ENCODE data around the gene CYB5D1.

The CYB5D1 gene

DNA sequence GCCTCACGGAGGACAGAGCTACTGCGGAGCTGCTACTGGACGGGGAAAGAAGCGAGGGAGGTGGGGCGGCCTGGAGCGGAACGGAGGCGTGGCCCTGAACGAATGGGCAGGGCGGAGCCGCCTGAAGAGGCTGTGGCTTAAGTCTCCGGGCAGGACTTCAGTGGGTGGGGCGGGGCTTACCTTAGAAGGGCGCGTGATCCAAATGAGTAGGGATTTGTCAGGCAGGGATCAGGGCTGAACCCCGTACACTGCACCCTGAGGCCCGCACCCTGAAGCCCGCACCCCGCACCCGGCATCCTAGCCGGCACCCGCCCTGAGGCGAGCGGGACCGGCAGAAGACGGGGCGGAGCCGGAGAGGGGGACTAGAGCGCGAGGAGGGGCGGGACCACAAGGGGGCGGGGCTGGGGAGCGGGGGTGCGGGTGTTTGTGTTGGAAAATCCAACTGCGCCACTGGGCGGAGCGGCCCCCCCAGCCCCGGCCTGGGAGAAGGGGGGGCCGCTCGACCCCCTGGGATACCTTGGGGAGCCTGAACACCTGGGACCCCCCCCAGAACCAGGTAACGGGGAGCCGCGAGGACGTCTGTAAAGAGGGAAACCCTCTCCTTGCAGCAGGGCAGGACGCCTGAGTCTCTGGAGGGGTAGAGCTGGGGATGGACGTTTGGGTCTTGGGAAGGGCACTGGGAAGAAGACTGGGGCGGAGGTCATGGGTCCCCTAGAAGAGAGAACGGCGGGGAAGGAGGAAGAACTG, 23.8 kb upstream of the CYB5D1 start, which contains the start of gene KDM6B:
Gene KDM6B, plus strand, starts transcription at position 423 of the 747 bp plus-strand sequence. CDS start 11,338 bp downstream, outside the sequence.
- DNase-seq (ENCODE audit: low read depth in 2 of 2): peak; percentile 78 to 82

- DNase-seq (ENCODE audit: low read depth in 2 of 2): no peak
These were observed 23.3 kb upstream of the CYB5D1 start for GRCh38 chr17:7834542-7834956.

GRCh38 chr17:7834957-7835813, 22.6 kb upstream of the CYB5D1 start:
- peak; percentile 80 to 88 for DNase-seq (ENCODE audit: low read depth in 2 of 2)

DNA sequence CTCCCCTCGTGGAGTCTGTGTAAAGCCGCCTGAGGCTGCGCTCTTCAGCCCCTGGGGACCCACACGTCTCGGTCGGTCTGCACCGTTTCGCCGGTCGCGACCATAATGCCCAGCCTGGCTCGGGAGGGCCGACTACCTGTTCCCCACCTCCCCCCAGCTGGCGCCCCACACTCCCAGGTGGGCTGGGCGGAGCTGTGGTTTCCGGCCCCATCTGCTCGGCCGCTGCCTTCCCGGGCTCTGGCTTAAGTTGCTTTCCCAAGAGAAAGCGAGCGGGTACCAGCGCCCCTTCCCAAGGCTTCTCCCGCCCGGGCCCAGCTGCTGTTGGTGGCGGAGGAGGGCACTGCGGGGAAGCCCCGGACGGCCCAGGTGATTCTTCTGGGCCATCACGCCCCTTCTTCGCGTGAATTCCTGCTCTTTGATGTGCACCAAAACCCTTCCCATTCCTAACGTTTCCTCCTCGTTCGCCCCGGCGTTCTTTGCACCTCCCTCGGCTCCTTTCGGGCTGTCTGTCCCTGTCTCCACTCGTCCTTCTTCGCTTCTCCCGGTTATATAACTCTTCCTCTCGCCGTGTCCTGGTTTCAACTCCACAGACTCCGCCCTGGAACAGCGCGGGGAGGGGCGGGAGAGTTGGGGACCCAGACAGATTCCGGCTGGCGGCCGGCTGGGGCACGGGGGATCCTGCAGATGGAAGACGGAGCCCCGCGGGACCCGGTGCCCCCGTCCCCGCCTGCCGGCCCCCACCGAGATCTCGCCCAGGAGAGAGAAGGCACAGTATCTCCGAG, 21.8 kb upstream of the CYB5D1 start:
- no peak for DNase-seq (ENCODE audit: low read depth in 2 of 2)

GRCh38 chr17:7836596-7837407, 21.0 kb upstream of the CYB5D1 start:
- DNase-seq (ENCODE audit: low read depth in 2 of 2): peak in 1 of 2 donors; percentile 55

DNA sequence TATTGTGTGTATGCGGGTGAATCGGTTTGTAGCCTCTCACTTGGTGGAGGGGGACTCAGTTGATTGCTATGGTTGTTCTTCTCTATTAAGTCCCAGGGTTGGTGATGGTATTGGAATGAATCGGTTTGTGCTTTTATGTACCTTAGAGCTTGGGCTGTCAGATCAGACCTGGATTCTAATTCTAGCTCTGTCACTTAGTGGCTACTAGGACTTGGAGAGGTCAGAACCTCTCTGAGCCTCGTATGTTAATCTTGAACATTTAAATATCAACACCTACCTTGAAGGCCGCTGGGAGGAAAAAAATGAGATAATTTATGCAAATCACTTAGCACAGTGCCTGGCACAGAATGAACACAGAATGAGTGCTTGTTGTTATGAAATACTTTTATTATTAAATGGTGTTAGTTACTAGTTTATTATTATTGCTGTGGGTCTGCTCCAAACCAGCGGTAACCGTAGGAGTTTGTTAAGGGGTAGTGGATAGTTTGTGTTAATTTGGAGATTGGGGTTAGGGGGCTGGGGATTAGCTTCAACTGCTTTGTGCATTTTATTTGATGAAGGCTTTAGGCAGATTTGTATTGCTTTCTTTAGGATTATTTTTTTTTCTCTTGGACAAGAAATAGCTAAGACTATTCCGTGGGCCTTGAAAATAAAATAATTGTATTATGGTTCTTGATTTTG, 20.3 kb upstream of the CYB5D1 start:
- DNase-seq (ENCODE audit: low read depth in 2 of 2): no peak

- DNase-seq (ENCODE audit: low read depth in 2 of 2): no peak
These were observed 19.4 kb upstream of the CYB5D1 start for GRCh38 chr17:7838090-7839075.

GRCh38 chr17:7839190-7839875, 18.5 kb upstream of the CYB5D1 start:
- no peak for DNase-seq (ENCODE audit: low read depth in 2 of 2)

DNA sequence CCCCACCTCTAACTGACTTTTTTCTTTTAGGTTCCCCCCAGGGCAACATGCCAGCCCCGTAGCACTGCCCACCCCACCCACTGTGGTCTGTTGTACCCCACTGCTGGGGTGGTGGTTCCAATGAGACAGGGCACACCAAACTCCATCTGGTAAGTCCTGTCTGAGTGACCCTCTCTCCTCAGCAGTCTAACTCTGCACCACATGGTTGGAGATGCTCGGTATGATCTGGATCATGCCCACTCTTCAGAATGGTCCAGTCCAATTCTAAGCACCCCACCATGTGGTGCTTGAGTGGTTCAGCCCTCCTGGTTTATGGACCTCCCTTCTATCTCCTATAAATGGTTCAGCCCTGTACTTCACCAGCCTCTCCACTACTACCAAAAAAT, 17.9 kb upstream of the CYB5D1 start:
- no peak for DNase-seq (ENCODE audit: low read depth in 2 of 2)

DNA sequence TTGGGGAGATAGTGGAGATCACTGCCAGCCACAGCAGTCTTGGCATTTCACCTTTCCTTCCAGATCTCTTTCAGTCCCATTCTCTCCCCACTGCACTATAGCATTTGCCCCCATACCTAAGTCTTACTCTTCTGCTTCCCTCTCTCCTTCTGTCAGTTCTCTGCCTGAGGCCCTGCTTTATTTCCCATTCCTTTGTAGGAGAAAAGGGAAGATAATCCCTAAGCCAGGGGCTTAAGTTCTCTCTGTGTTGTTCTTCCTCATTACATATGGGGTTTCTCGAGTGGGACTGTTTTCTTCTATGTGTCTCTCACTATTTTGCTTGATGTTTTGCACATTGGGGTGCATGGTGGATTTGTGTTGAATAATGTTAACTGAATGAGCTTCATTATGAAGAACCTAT, 17.4 kb upstream of the CYB5D1 start:
- no peak for DNase-seq (ENCODE audit: low read depth in 2 of 2)

GRCh38 chr17:7840875-7841274, 16.9 kb upstream of the CYB5D1 start:
- no peak for DNase-seq (ENCODE audit: low read depth in 2 of 2)

- DNase-seq (ENCODE audit: low read depth in 2 of 2): peak; percentile 93 to 96
These were observed 16.3 kb upstream of the CYB5D1 start for GRCh38 chr17:7841396-7841914.

GRCh38 chr17:7841915-7842379, 15.9 kb upstream of the CYB5D1 start:
- peak; percentile 86 to 87 for DNase-seq (ENCODE audit: low read depth in 2 of 2)

DNA sequence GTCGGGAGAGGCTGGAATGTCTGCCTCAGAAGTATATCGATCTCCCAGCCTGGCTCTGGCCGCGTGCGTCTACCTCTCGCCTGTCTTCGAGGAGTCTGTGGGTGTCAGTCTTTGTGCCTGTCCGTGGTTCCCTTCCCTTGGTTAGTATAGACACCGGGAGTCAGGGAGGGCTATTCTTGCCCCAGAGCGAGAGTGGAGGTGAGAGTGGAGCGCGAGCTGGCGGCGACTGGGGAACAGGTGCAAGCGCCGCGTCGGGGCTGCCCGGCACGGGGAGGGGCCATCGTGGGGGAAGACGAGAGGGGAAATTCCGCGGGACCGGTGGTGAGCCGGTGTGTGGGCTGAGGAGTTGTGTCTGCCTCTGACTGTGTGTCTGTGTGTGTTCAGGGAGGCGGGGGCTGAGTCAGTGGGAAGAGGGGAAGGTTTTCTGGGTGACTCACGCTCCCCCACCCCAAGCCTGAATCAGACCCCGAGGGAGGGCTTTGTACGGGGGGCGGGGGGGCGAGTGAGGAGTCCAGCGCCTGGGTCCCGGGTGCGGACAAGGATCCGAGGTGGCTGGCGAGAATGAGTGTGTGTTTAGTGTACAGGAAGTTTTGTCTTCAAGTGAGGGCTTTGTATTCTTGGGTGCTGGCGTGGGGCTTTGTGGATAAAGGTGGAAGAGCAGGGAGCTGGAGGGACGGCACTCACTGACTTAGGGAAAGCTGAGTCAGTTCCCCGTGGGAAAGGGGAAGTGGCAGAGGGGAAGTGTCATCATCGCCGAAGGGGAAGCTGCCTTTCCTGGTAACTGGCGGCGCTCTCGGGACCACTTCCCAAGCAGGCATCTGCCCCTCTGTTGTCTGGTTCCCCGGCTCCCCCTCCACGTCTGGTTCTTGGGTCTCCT, 15.2 kb upstream of the CYB5D1 start:
- peak; percentile 98 for DNase-seq (ENCODE audit: low read depth in 2 of 2)

GRCh38 chr17:7843257-7843535, 14.6 kb upstream of the CYB5D1 start:
- no peak for DNase-seq (ENCODE audit: low read depth in 2 of 2)

DNA sequence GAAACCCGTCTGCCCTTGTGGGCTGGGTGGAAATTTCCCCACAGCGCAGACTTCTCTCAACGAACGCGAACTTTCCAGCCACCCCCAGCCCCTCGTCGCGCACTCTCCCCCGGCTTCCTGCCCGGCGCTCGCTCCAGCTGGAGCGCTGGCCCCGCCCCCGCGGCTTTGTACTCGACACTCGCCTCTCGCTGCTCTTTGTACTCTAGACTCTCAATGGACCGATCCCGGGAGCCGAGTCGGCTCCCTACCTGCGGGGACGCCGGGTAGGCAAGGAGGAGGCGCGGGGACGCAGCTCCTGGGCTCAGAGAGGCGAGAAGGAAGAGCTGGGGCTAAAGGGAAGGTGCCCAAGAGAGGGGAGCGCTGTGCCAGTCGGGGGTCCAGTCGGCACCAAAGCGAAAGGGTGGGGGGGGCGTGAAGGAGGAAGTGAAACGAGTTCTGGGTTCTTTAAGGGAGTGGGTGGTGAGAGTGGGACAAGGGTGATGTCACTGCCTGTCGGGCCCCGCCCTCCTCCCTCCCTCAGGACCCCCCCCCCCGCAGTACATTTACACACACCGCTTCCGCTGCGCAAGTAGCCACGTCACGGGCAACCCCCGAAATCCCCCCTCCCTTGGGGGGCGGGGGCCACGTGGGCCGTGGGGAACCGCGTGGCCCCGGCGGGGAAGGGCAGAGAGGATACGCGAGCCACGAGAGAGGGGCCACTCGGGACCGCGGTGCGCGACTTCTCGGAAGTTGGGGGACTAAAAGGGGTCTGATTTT, 14.1 kb upstream of the CYB5D1 start:
- DNase-seq (ENCODE audit: low read depth in 2 of 2): peak; percentile 88 to 93
